Effector memory CD8-positive, alpha-beta T cell (primary cell): ENCODE data around the gene ABLIM3.
A peak's percentile ranks its signal among the peaks of the same experiment; 100 is the strongest.

ENCODE experiments used
- ATAC-seq: fragments of 150-1000 bp; cut with Tn5 transposase; replicated peaks from 2 replicates; pipeline ENCODE4 v1.10.0; 2021; ENCODE audit warnings: mild to moderate bottlenecking, moderate library complexity
- DNase-seq, 3 experiments: peaks; one replicate each; pipeline ENCODE4 v3.0.0; 2021
- H3K27ac Mint-ChIP-seq, 2 donors: one replicate each; pipeline ENCODE4 v1.8.0; 2022; ENCODE audit warnings: mild to moderate bottlenecking in 2 of 2, mixed read lengths in 2 of 2, moderate library complexity in 2 of 2
- H3K27me3 Mint-ChIP-seq, 2 donors: one replicate each; pipeline ENCODE4 v1.8.0; 2022; ENCODE audit warnings: mixed read lengths in 2 of 2
- H3K36me3 Mint-ChIP-seq: one replicate; pipeline ENCODE4 v1.8.0; 2022; ENCODE audit warnings: mild to moderate bottlenecking, moderate library complexity, mixed read lengths; ENCODE audit not compliant: insufficient read depth
- H3K4me1 Mint-ChIP-seq, 2 donors: one replicate each; pipeline ENCODE4 v1.8.0; 2022; ENCODE audit warnings: low read depth in 2 of 2, mixed read lengths in 2 of 2
- H3K4me3 Mint-ChIP-seq, 2 donors: one replicate each; pipeline ENCODE4 v1.8.0; 2022; ENCODE audit warnings: mild to moderate bottlenecking in 2 of 2, mixed read lengths in 2 of 2, moderate library complexity in 2 of 2
- H3K9me3 Mint-ChIP-seq, 2 donors: one replicate each; pipeline ENCODE4 v1.8.0; 2022; ENCODE audit warnings: mixed read lengths in 2 of 2

ABLIM3 gene

DNA sequence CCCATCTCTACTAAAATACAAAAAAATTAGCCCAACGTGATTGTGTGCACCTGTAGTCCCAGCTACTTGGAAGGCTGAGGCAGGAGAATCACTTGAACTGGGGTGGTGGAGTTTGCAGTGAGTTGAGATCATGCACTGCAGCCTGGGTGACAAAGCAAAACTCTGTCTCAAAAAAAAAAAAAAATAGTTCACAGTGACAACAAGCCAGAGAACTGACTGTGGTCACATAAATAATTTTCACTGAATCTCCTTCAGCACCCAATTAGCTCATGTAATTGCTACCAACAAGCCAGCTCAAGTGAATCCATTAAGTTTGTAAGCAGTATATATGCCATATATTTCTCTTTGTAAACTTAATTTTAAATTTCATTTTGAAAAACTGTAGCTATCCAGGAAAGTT is 115.8 kb downstream of the ABLIM3 start:
- DNase-seq (no peak), ATAC-seq (no peak)
- H3K27ac Mint-ChIP-seq, result no peak overlapping the region
- peaks cover 0 to 2% of the 10 kb centered on the region in 2 donors for H3K9me3 Mint-ChIP-seq
- no peaks in the 10 kb centered on the region for H3K4me1 Mint-ChIP-seq
- H3K36me3 Mint-ChIP-seq, result no peaks in the 10 kb centered on the region
- H3K27me3 Mint-ChIP-seq, result peaks cover 11 to 43% of the 10 kb centered on the region in 2 donors
- H3K4me3 Mint-ChIP-seq, result no peak overlapping the region

DNA sequence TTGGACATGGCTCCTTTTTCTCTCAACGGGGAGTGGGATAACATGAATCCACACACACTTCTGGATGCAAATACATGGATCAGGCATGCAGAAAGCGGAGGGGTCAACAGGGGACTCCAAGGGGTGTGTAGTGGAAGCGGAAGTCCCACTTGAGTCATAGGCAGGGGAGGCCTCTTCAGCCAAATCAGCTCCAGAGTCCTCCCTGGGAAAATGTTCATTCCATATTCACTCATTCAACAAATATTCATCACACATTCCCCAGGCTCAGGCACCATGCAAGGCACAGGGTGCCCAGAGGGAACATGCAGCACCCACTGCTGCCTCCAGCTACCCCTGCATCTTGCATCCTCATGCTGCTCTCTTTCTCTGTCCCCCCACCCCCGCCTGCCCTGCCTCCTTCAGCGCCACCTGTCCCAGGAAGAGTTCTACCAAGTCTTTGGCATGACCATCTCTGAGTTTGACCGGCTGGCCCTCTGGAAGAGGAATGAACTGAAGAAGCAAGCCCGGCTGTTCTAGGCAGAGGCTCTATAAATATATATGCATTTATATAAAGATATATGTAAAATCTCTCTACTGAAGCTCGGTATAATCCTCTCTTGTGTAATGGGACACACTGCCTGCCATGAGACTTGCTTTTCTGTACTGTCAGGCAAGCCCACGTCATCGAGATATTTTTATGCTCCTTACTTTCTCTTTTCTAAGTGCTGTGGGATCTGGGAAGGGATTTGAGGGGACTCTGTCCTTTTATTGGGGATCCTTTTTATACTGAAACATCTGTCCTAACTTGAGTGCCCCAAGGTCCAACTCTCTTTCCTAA is 116.8 kb downstream of the ABLIM3 start:
- H3K27me3 Mint-ChIP-seq, result peaks cover 11 to 52% of the 10 kb centered on the region in 2 donors
- no peaks in the 10 kb centered on the region for H3K4me1 Mint-ChIP-seq
- H3K27ac Mint-ChIP-seq, result no peak overlapping the region
- H3K36me3 Mint-ChIP-seq, result no peaks in the 10 kb centered on the region
- no peak for DNase-seq
- no peak overlapping the region for H3K4me3 Mint-ChIP-seq
- H3K9me3 Mint-ChIP-seq, result peaks cover 0 to 2% of the 10 kb centered on the region in 2 donors
- ATAC-seq, result no peak

DNA sequence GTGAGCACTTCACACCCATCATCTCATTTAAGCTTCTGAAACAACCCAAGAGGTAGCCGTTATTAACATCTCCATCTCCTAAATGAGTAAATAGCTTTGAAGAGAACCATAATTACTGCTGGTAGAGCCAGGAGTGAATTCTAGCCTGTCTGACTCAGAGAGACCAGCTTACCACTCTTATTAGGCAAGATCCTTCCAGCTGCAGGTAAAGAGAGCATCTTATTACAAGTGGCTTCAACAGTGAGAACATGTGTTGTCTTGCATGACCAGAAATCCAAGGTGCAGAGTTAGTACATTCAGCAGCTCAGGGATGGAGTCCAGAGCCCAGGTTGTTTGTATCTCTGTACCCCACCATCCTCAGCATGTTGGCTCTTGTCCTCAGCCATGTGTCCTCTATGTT is 119.5 kb downstream of the ABLIM3 start:
- Mint-ChIP-seq H3K9me3 (no peaks in the 10 kb centered on the region), H3K27me3 (peaks cover 15 to 57% of the 10 kb centered on the region in 2 donors), H3K27ac (no peak overlapping the region), H3K36me3 (no peaks in the 10 kb centered on the region), H3K4me3 (no peak overlapping the region), H3K4me1 (peaks cover 5 to 7% of the 10 kb centered on the region in 2 donors)
- DNase-seq (no peak), ATAC-seq (no peak)

DNA sequence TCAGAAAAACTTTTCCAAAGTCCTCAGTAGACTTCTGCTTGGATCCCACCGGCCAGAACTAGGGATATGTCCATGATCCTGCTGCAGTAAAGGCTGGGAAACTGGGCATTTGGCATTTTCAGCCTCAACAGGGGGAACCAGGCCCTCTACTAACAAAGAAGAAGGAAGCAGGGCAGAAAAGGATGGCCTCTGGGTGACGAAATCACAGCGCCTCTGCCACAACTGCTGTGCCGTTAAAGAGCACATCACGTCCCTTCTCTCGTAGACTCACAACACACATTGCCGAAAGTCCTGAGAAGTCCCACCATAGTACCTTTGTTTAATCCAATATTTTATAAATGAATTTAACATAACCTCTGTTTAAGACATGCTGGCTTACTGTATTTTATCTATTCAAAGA is 120.0 kb downstream of the ABLIM3 start:
- Mint-ChIP-seq H3K27me3 (peaks cover 15 to 57% of the 10 kb centered on the region in 2 donors), H3K36me3 (no peaks in the 10 kb centered on the region), H3K27ac (no peak overlapping the region), H3K4me3 (no peak overlapping the region), H3K9me3 (no peaks in the 10 kb centered on the region), H3K4me1 (peaks cover 5 to 7% of the 10 kb centered on the region in 2 donors)
- ATAC-seq, result no peak
- DNase-seq, result no peak

DNA sequence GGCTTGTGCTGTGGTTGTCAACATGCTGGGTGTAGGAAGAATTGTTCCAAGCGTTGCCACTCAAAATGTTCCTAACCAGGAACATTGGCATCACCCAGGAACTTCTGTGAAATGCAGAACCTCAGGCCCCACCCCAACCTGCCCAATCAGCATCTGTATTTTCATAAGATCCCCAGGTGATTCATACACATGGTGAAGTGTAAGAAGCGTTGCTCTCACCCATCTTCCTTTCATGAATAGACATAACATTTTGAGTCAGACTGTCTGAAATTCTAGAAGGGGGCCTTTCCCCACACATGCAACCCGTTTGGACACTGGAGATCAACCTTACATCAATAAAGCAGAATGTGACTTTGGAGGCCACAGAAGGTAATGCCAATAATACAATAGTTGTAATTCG is 121.0 kb downstream of the ABLIM3 start:
- Mint-ChIP-seq H3K27ac (no peak overlapping the region), H3K4me3 (no peak overlapping the region), H3K36me3 (no peaks in the 10 kb centered on the region), H3K4me1 (peaks cover 5 to 7% of the 10 kb centered on the region in 2 donors), H3K9me3 (no peaks in the 10 kb centered on the region), H3K27me3 (peaks cover 15 to 57% of the 10 kb centered on the region in 2 donors)
- DNase-seq, result no peak
- ATAC-seq, result no peak

DNA sequence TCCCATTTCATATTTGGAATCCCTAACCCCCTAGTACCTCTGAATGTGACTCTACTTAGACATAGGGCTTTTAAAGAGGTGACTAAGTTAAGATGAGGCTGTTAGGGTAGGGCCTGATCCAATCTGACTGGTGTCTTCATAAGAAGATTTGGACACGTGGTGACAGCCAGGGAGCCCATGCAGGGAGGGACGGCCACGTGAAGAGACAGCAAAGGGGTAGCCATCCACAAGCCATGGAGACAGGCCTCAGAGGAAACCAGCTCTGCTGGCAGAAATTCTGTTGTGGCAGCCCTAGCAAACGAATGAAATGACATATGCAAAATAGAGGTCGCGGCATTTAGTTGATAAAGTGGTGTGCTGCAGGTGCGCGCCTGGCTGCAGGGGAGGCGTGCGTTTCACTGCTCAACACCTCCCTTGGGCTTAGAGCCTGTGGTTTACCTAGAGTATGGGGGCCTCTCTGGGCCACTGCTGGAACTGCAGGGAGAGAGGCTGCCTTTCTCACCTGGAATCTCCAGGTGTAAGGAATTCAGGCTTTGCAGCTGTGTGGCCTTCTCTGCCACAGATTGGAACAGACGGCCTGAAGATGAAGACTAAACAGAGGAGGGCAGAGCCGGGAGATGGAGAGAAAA is 123.3 kb downstream of the ABLIM3 start:
- peak; percentile 96 for ATAC-seq
- Mint-ChIP-seq H3K36me3 (no peaks in the 10 kb centered on the region), H3K9me3 (peaks cover 2 to 8% of the 10 kb centered on the region in 2 donors), H3K4me3 (no peak overlapping the region), H3K27ac (no peak overlapping the region), H3K4me1 (peaks cover 5 to 7% of the 10 kb centered on the region in 2 donors), H3K27me3 (peaks cover 21 to 62% of the 10 kb centered on the region in 2 donors)
- peak; percentile 44 to 59 (median 45) for DNase-seq

DNA sequence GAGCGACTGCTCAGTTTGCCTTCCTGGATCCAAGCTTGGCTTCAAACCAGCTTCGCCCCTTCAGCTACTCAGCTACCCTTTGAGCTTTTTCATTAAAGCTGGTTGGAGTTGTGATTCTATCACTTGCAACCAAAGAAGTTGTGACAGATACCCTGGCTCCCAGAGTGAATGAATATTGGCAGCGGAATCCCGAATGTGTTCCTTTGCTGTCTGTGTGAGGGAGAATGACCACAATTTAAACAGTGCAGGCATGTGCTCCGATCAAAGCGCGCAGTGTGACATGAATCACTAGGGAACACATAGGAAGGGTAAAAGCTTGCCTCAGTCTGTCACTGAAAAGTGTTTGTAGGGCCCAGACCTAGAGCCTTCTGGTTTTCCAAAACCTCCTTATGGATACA is 123.8 kb downstream of the ABLIM3 start:
- H3K27ac Mint-ChIP-seq, result no peak overlapping the region
- H3K36me3 Mint-ChIP-seq, result no peaks in the 10 kb centered on the region
- H3K4me3 Mint-ChIP-seq, result no peak overlapping the region
- DNase-seq (no peak), ATAC-seq (no peak)
- peaks cover 21 to 57% of the 10 kb centered on the region in 2 donors for H3K27me3 Mint-ChIP-seq
- H3K4me1 Mint-ChIP-seq, result peaks cover 5 to 7% of the 10 kb centered on the region in 2 donors
- H3K9me3 Mint-ChIP-seq, result peaks cover 2 to 8% of the 10 kb centered on the region in 2 donors

DNA sequence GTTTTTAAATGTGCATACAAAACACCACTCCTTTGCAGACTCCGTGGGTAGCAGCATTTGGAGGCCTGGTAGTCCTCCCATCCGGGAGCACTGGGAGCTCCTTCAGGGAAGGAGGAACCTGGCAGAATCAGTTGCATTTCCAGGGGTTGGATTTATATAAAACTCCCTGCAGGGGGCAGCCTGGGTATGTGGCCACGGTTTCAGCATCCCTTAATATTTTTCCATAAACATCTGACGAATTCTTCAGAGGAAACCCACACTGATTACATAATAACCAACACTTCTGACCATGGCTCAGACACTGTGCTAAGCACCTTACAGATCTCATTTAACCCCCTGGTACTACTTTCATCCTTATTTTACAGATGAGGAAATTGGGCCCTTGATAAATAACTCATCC is 124.3 kb downstream of the ABLIM3 start:
- DNase-seq, result no peak

DNA sequence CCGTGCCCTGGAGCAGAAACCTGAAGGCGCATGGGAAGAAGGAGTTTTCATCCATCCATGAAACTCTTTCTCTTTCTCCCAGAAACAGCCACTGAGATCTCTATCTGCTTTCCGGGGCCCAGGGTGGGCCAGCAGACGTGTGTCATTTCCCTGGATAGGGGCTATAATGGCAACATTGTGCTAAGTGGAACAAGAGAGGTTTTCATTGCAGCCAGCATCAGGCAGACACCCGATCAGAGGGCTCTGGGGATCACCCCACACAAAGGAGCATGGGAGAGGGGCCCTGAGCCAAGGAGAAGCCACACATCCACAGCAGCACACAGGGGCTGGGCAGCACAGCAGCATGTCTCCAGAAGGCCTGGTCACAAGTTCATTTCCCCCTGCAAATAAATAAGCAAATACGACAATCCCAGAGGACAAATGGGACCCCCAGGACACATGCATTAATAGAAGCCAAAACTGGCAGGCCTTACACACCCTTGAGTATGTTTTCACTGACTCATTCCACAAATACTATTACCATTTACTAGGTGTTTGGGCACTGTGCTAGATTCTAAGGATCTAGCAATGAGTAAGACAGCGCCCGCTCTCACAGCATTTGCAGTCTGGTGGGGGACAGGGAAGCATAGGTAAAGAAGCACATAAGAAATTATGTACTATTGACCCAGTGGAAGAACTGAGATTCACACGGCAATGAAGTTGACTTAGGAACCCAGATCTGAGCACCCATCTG is 126.1 kb downstream of the ABLIM3 start:
- Mint-ChIP-seq H3K4me3 (no peak overlapping the region), H3K27ac (no peak overlapping the region), H3K36me3 (no peaks in the 10 kb centered on the region), H3K4me1 (peaks cover 13 to 15% of the 10 kb centered on the region in 2 donors), H3K27me3 (peaks cover 31 to 54% of the 10 kb centered on the region in 2 donors), H3K9me3 (peaks cover 2 to 8% of the 10 kb centered on the region in 2 donors)
- no peak for DNase-seq
- ATAC-seq, result no peak

More for the DNA sequence above, 124.3 kb downstream of the ABLIM3 start:
- Mint-ChIP-seq H3K27me3 (peaks cover 21 to 54% of the 10 kb centered on the region in 2 donors), H3K36me3 (no peaks in the 10 kb centered on the region), H3K4me1 (peaks cover 5 to 7% of the 10 kb centered on the region in 2 donors), H3K9me3 (peaks cover 2 to 8% of the 10 kb centered on the region in 2 donors), H3K4me3 (no peak overlapping the region), H3K27ac (no peak overlapping the region)
- ATAC-seq, result no peak

DNA sequence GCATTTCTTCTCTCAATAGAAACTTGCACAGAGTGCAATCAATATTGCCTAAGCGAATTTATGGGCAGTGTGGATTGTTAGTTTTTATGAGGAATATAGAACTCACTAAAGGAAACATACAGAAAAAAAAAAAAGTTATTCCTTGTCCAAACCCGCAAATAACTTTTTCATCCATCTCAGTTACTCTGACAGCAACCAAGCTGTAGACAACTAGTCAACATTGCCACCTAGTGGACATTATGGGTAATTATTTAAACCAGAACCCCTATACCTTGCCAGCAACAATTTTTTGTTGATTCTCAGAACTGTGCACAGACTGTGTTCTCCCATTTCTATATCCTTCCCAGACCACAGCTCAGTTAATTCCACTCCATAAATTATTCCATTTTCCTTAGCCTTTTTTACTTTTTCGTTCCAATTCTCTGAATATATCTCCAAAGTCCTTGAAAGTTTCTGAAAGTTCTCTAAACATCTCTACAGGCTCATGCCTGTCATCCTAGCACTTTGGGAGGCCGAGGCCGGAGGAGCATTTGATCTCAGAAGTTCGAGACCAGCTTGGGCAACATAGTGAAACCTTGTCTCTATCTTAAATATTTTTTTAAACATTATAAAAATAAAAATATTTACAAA is 127.8 kb downstream of the ABLIM3 start:
- Mint-ChIP-seq H3K9me3 (peaks cover 2 to 8% of the 10 kb centered on the region in 2 donors), H3K27ac (no peak overlapping the region), H3K4me3 (no peak overlapping the region), H3K27me3 (peaks cover 47 to 62% of the 10 kb centered on the region in 2 donors), H3K4me1 (peaks cover 14 to 15% of the 10 kb centered on the region in 2 donors), H3K36me3 (no peaks in the 10 kb centered on the region)
- ATAC-seq, result peak; percentile 57
- DNase-seq, result peak in 1 of 3 experiments; percentile 9

DNA sequence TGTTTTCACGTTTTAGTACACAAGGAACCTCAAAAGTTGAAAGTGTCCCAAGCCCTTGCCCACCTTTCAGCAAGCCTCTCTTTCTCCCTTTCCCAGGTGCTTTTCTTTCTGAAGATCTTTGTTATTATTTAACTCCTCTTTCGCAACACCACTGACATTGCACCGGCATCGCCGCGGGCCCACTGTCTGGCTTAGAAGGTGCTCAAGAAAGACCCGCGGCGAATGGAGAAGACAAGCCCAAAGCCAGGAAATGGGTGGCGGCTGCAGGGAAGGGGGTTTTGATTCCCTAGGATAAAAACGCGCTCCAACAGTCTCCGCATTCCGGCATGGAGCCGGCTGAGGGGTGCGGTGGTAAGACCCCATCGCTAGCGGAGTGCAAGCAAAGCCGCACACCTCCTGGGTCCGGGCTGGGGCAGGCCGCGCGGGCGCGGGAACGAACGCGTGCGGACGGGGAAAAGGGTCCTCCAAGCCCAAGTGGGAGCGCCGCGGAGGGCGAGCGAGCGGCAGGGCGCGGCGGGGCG is 130.0 kb downstream of the ABLIM3 start:
- H3K9me3 Mint-ChIP-seq, result peaks cover 2 to 8% of the 10 kb centered on the region in 2 donors
- DNase-seq (no peak), ATAC-seq (no peak)
- H3K27ac Mint-ChIP-seq, result no peak overlapping the region
- H3K4me3 Mint-ChIP-seq, result peak overlapping the region; percentile 79 to 82
- no peaks in the 10 kb centered on the region for H3K36me3 Mint-ChIP-seq
- H3K4me1 Mint-ChIP-seq, result peaks cover 7 to 11% of the 10 kb centered on the region in 2 donors
- peaks cover 52 to 71% of the 10 kb centered on the region in 2 donors for H3K27me3 Mint-ChIP-seq

DNA sequence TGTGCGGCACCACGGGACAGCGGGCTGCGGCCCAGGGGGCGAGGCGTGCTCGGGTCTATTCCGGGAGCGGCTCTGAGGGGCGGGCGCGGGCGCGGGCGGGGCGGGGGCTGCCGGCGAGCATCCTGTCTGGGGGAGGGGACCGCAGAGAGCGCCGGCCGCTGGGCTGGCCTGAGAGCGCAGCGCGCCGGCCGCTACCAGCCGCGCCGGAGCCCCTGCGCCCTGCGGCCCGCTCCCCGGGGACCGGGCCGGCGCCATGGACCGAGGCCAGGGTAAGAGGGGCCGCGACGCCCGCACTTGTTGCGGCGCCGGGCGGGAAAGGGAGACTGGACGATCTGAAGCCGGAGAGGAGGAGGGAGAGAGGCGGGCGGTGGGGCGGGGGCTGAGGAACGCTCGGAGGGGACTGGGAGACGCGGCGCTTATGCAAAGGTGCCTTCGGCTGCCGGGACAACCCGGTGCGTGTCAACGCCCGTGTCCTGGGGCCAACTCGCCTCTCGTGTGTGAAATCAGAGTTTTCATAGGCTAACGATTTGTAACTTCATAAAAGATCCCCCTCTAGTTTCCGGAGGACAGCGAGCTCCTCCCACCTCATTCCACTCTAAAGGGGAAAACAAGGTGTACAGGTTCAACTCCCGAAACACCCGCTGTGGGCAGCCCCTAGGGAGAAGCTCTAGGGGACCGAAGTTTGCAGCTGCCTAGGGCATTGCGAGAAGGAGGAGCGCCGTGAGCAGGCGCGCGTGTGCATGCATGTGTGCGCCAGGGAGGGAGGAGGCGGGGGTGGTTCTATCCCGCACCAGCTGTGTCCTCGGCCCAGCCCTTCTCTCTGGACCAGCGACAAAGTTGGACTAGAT is 130.6 kb downstream of the ABLIM3 start, which contains the start of gene AFAP1L1:
Gene AFAP1L1, plus strand, starts transcription at position 144 of the 848 bp plus-strand sequence. Its CDS starts 110 bp downstream, at position 254.
- Mint-ChIP-seq H3K27me3 (peaks cover 58 to 78% of the 10 kb centered on the region in 2 donors), H3K4me1 (peaks cover 7 to 11% of the 10 kb centered on the region in 2 donors), H3K9me3 (peaks cover 2 to 8% of the 10 kb centered on the region in 2 donors), H3K4me3 (peak within 1 kb of the TSS; percentile 81 to 82), H3K36me3 (no peaks in the 10 kb centered on the region), H3K27ac (no peak within 1 kb of the TSS)
- DNase-seq, result no peak
- peak; percentile 46 for ATAC-seq
